RWPE2 (cell line): ENCODE results near the gene IDH3G.
A peak's percentile ranks its signal among the peaks of the same experiment; 100 is the strongest.

Experiments used
- ATAC-seq: fragments of 200-7000 bp; cut with Tn5 transposase; 3 replicates; pipeline ENCODE4 v1.9.1; 2021; ENCODE audit warnings: low read depth
- DNase-seq: peaks from one replicate; pipeline ENCODE4 v3.0.0-alpha.2; 2020; ENCODE audit warnings: low spot score
- H3K27ac ChIP-seq: fragments of 450-650 bp; 2 replicates; pipeline ENCODE4 v1.5.1; 2017; ENCODE audit warnings: mild to moderate bottlenecking; ENCODE audit not compliant: poor library complexity, severe bottlenecking
- H3K27me3 ChIP-seq: fragments of 250-450 bp; sonication (Bioruptor Pico); 2 replicates; pipeline ENCODE4 v1.5.1; 2021; ENCODE audit warnings: mild to moderate bottlenecking, moderate library complexity; ENCODE audit not compliant: insufficient read depth, poor library complexity, severe bottlenecking
- H3K36me3 ChIP-seq: fragments of 250-450 bp; sonication (Bioruptor Pico); 2 replicates; pipeline ENCODE4 v1.5.1; 2020; ENCODE audit warnings: low read depth, mild to moderate bottlenecking, moderate library complexity
- H3K4me1 ChIP-seq: fragments of 250-450 bp; sonication (Bioruptor Pico); 2 replicates; pipeline ENCODE4 v1.5.1; 2021; ENCODE audit warnings: mild to moderate bottlenecking, moderate library complexity; ENCODE audit not compliant: insufficient read depth, poor library complexity, severe bottlenecking
- H3K4me3 ChIP-seq: fragments of 250-450 bp; sonication (Bioruptor Pico); 2 replicates; pipeline ENCODE4 v1.5.1; 2021; ENCODE audit warnings: mild to moderate bottlenecking, moderate library complexity; ENCODE audit not compliant: severe bottlenecking
- H3K9me3 ChIP-seq: fragments of 250-450 bp; sonication (Bioruptor Pico); 2 replicates; pipeline ENCODE4 v1.5.1; 2021; ENCODE audit warnings: mild to moderate bottlenecking, moderate library complexity; ENCODE audit not compliant: severe bottlenecking
- TF ChIP-seq, protein P1 (sequence below): fragments of 450-650 bp; IDR thresholded peaks from one replicate; pipeline ENCODE4 v1.5.1; 2017; ENCODE audit warnings: mild to moderate bottlenecking, moderate library complexity; ENCODE audit not compliant: poor library complexity, severe bottlenecking

The IDH3G gene

DNA sequence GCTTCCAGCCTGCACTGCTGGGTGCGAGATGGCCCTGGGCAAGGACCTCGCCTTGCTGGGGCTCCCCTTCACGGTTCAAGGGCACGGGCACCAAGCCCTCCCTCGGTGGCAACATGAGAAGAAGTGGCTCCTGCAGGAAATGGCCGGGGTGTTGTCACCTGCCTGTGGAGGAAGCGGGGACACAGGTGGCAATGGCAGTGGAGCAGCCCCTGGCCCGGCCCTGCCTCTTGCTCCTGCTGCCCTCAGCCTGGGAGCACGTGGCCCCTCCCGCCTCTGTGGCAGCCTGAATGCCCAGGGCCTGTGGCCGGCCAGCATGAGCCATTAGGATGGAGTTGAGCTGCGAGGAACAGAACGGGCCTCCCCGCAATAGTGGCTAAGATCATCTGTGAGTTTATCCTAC is 52.7 kb downstream of the IDH3G start:
- Histone ChIP-seq H3K36me3 (no peaks in the 10 kb centered on the region), H3K4me1 (no peaks in the 10 kb centered on the region), H3K4me3 (no peak overlapping the region), H3K9me3 (no peaks in the 10 kb centered on the region), H3K27ac (no peak overlapping the region), H3K27me3 (no peaks in the 10 kb centered on the region)
- ATAC-seq (no peak), DNase-seq (no peak)
- TF ChIP-seq, protein P1, sequence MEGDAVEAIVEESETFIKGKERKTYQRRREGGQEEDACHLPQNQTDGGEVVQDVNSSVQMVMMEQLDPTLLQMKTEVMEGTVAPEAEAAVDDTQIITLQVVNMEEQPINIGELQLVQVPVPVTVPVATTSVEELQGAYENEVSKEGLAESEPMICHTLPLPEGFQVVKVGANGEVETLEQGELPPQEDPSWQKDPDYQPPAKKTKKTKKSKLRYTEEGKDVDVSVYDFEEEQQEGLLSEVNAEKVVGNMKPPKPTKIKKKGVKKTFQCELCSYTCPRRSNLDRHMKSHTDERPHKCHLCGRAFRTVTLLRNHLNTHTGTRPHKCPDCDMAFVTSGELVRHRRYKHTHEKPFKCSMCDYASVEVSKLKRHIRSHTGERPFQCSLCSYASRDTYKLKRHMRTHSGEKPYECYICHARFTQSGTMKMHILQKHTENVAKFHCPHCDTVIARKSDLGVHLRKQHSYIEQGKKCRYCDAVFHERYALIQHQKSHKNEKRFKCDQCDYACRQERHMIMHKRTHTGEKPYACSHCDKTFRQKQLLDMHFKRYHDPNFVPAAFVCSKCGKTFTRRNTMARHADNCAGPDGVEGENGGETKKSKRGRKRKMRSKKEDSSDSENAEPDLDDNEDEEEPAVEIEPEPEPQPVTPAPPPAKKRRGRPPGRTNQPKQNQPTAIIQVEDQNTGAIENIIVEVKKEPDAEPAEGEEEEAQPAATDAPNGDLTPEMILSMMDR, result no peak

DNA sequence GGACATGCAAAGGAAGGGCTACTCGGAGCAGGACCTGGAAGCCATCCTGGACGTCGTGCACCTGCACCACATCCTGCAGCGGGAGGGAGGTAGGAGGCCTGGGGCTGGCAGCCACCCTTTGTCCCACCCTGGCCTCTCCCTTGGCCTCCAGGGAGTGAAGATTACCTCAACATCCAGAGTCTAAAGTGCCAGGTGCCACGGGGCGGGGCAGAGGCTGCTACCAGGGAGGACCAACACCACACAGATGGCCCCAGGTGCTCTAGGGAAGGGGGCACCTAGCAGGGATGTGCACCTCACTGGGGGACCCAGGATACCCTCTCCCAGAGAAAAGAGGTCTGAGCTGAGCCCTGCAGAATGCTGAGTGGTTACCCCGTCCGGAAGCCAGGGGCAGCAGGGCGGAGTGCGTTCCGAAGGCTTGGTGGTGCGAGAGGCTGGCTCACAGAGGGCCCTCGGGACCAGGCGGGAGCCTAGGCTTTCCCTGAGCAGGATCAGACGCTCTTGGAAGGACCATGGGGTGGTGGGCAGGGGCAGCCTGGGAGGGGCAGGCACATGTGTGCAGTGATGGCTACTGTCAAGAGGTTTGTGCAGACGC is 53.4 kb downstream of the IDH3G start:
- H3K9me3 ChIP-seq, result no peaks in the 10 kb centered on the region
- no peak overlapping the region for H3K27ac ChIP-seq
- TF ChIP-seq, protein P1, result no peak
- DNase-seq (no peak), ATAC-seq (no peak)
- no peak overlapping the region for H3K4me3 ChIP-seq
- no peaks in the 10 kb centered on the region for H3K36me3 ChIP-seq
- no peaks in the 10 kb centered on the region for H3K4me1 ChIP-seq
- no peaks in the 10 kb centered on the region for H3K27me3 ChIP-seq

DNA sequence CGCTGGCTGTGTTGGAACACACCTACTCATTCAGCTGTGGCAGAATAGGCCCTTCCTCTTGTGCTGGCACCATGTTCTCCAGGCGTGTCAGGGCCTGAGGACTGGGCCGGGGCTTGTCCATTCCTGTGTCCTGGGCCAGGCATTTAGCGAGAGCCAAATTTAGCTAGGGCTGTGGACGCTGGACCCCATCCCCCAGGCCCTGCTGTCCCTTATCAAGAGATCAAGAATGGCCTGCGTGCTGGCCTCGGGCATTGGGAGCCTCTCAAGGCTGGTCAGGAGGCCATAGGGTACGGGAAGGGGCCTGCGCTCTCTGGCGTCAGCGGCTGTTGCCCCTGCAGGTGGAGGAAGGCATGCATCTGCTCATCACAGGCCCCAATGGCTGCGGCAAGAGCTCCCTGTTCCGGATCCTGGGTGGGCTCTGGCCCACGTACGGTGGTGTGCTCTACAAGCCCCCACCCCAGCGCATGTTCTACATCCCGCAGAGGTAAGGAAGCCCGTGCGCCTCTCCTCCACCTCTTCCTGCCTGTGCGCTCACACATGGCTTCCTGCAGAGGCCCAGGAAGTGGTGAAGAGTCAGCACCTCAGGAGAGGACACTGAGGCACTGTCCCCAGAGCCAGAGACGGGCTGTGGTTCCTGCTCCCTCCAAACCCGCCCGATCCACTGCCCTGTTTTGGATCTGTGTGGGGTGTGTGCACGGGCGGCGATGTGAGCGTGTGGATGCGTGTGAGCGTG is 54.3 kb downstream of the IDH3G start:
- ATAC-seq (peak; percentile 76), DNase-seq (no peak)
- Histone ChIP-seq H3K27me3 (no peaks in the 10 kb centered on the region), H3K27ac (no peak overlapping the region), H3K9me3 (no peaks in the 10 kb centered on the region), H3K4me1 (no peaks in the 10 kb centered on the region), H3K36me3 (no peaks in the 10 kb centered on the region), H3K4me3 (no peak overlapping the region)
- TF ChIP-seq, protein P1, result no peak

DNA sequence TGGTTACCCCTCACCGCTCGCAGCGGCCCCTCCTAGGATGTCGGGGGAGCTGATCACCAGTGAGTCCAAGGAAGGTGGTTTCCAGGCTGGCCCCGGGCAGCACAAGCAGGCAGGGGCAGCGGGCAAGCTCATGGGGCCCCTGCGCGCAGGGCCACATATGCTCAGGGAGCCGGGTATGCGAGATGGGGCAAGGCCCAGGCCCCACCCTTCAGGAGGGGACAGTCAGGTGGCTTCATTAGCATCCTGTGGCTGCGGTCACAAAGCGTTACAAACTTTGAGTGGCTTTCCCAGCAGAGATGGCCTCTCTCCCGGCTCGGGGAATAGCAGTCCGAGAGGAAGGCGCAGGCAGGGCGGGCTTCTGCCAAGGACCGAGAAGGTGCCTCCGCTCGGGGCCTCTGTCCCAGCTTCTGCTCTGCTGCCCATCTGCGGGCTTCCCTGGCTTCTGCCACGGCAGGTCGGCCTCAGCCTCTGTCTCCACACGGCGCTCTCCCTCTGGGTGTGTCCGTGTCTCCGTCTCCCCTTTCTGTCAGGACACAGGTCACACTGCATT is 56.0 kb downstream of the IDH3G start:
- no peaks in the 10 kb centered on the region for H3K36me3 ChIP-seq
- DNase-seq (no peak), ATAC-seq (no peak)
- TF ChIP-seq, protein P1, result no peak
- no peaks in the 10 kb centered on the region for H3K9me3 ChIP-seq
- H3K4me3 ChIP-seq, result no peak overlapping the region
- no peaks in the 10 kb centered on the region for H3K27me3 ChIP-seq
- no peak overlapping the region for H3K27ac ChIP-seq
- no peaks in the 10 kb centered on the region for H3K4me1 ChIP-seq
